ENCODE measurements around the gene WWOX. TPM values are rescaled to one million over a fixed set of nuclear protein-coding genes. Genes with fewer than 3 reads are reported as not detected.

WWOX gene
- total and polyA plus RNA-seq, 2 experiments from 2014 or later: 22.1 to 123 TPM

- Histone ChIP-seq H3K36me3 (no peaks in the 10 kb centered on the region), H3K4me1 (ENCODE audit: low read depth) (peaks cover 9% of the 10 kb centered on the region), H3K27ac (no peak overlapping the region), H3K4me3 (no peak overlapping the region), H3K9me3 (ENCODE audit: low read depth) (no peaks in the 10 kb centered on the region), H3K27me3 (no peaks in the 10 kb centered on the region)
- DNase-seq (ENCODE audit: low read depth in 1 of 2, low spot score in 1 of 2): peak in 1 of 2 donors; percentile 10
- no peak for TF ChIP-seq CTCF (IDR thresholded peaks at IDR 0.05; ENCODE audit: low read depth, low read length)
Measured at GRCh38 chr16:79181419-79181818, 1082.0 kb downstream of the WWOX start.

GRCh38 chr16:79182616-79183015 lies 1083.2 kb downstream of the WWOX start:
- no peak overlapping the region for H3K27ac ChIP-seq
- DNase-seq (ENCODE audit: low read depth in 1 of 2, low spot score in 1 of 2): peak in 1 of 2 donors; percentile 35

GRCh38 chr16:79183571-79183970 lies 1084.1 kb downstream of the WWOX start:
- TF ChIP-seq CTCF (IDR thresholded peaks at IDR 0.05; ENCODE audit: low read depth, low read length): no peak
- no peak for DNase-seq (ENCODE audit: low read depth in 1 of 2, low spot score in 1 of 2)
- Histone ChIP-seq H3K4me1 (ENCODE audit: low read depth) (peaks cover 9% of the 10 kb centered on the region), H3K9me3 (ENCODE audit: low read depth) (no peaks in the 10 kb centered on the region), H3K4me3 (no peak overlapping the region), H3K27me3 (no peaks in the 10 kb centered on the region), H3K27ac (no peak overlapping the region), H3K36me3 (no peaks in the 10 kb centered on the region)

More at GRCh38 chr16:79182616-79183015, 1083.2 kb downstream of the WWOX start:
- Histone ChIP-seq H3K27me3 (no peaks in the 10 kb centered on the region), H3K36me3 (no peaks in the 10 kb centered on the region), H3K9me3 (ENCODE audit: low read depth) (no peaks in the 10 kb centered on the region), H3K4me3 (no peak overlapping the region), H3K4me1 (ENCODE audit: low read depth) (peaks cover 9% of the 10 kb centered on the region)
- no peak for TF ChIP-seq CTCF (IDR thresholded peaks at IDR 0.05; ENCODE audit: low read depth, low read length)

- DNase-seq (ENCODE audit: low read depth in 1 of 2, low spot score in 1 of 2): peak in 1 of 2 donors; percentile 3
- H3K36me3 ChIP-seq: no peaks in the 10 kb centered on the region
- H3K27me3 ChIP-seq: no peaks in the 10 kb centered on the region
- peaks cover 9% of the 10 kb centered on the region for H3K4me1 ChIP-seq (ENCODE audit: low read depth)
- H3K27ac ChIP-seq: no peak overlapping the region
- no peaks in the 10 kb centered on the region for H3K9me3 ChIP-seq (ENCODE audit: low read depth)
- TF ChIP-seq CTCF (IDR thresholded peaks at IDR 0.05; ENCODE audit: low read depth, low read length): no peak
- no peak overlapping the region for H3K4me3 ChIP-seq
Measured at GRCh38 chr16:79184464-79185030, 1085.1 kb downstream of the WWOX start.

GRCh38 chr16:79185711-79186110 lies 1086.3 kb downstream of the WWOX start:
- Histone ChIP-seq H3K27ac (peak overlapping the region; percentile 56), H3K27me3 (no peaks in the 10 kb centered on the region), H3K36me3 (no peaks in the 10 kb centered on the region), H3K4me1 (ENCODE audit: low read depth) (peaks cover 9% of the 10 kb centered on the region), H3K4me3 (no peak overlapping the region), H3K9me3 (ENCODE audit: low read depth) (no peaks in the 10 kb centered on the region)
- no peak for DNase-seq (ENCODE audit: low read depth in 1 of 2, low spot score in 1 of 2)
- no peak for TF ChIP-seq CTCF (IDR thresholded peaks at IDR 0.05; ENCODE audit: low read depth, low read length)
